Measurements from ENCODE around the gene KIF14.

- no peak; the same call in 1 of the 2 replicates for TF ChIP-seq FOXM1 (IDR thresholded peaks at IDR 0.05; ENCODE audit: borderline replicate concordance)
- TF ChIP-seq FOXA1 (IDR thresholded peaks at IDR 0.05): no peak
- TF ChIP-seq CTBP1 (IDR thresholded peaks at IDR 0.05; ENCODE audit: borderline replicate concordance): no peak
Observed at GRCh38 chr1:200669314-200670241, 49.0 kb upstream of the KIF14 start, which contains the start of gene DDX59.
